Endothelial cell of umbilical vein (primary cell): ENCODE data around the gene PPIB.

ENCODE experiments used
- POLR2A ChIP-seq: IDR thresholded peaks from 2 replicates; pipeline ENCODE4 v1.6.1; 2012; ENCODE audit warnings: low read depth, mild to moderate bottlenecking, control low read depth, low read length
- TF ChIP-seq, protein P1 (sequence below), 2 donors: IDR thresholded peaks; 1 replicate in 1 of 2; 2 replicates in 1 of 2; pipeline ENCODE4 v1.5.1; 2011; ENCODE audit warnings: low read length in 2 of 2, mild to moderate bottlenecking in 2 of 2, moderate library complexity in 2 of 2, control low read depth in 1 of 2, inconsistent platforms in 1 of 2, low read depth in 1 of 2; ENCODE audit not compliant: insufficient read depth in 1 of 2; ENCODE audit errors: extremely low read depth in 1 of 2

DNA sequence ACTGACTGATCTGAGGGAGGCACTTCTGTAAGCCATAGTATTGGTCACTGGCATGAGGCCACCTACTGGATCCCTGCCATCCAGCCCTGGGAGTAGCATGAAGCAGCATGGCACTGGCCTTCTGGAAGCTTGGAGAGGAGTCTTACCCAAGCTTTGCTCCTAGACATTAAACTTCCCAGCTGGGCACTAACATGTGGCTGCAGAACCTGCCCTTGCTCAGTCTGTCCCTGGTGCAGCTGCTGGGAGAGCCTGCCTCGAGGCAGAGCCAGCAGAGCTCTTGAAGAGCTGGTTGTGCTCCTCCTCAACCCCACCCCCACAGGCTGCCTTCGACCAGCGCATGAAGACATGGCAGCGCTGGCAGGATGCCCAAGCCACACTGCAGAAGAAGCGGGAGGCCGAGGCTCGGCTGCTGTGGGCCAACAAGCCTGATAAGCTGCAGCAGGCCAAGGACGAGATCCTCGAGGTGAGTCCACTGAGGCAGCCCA lies 28.4 kb downstream of the PPIB start:
- TF ChIP-seq, protein P1, sequence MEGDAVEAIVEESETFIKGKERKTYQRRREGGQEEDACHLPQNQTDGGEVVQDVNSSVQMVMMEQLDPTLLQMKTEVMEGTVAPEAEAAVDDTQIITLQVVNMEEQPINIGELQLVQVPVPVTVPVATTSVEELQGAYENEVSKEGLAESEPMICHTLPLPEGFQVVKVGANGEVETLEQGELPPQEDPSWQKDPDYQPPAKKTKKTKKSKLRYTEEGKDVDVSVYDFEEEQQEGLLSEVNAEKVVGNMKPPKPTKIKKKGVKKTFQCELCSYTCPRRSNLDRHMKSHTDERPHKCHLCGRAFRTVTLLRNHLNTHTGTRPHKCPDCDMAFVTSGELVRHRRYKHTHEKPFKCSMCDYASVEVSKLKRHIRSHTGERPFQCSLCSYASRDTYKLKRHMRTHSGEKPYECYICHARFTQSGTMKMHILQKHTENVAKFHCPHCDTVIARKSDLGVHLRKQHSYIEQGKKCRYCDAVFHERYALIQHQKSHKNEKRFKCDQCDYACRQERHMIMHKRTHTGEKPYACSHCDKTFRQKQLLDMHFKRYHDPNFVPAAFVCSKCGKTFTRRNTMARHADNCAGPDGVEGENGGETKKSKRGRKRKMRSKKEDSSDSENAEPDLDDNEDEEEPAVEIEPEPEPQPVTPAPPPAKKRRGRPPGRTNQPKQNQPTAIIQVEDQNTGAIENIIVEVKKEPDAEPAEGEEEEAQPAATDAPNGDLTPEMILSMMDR (IDR thresholded peaks at IDR 0.05; ENCODE audit: extremely low read depth in 1 of 2, insufficient read depth in 1 of 2, low read depth in 1 of 2, low read length in 2 of 2) = no peak
- TF ChIP-seq POLR2A = no peak
